ENCODE measurements around the gene LYZL6. TPM values are rescaled to one million over a fixed set of nuclear protein-coding genes. Genes with fewer than 3 reads are reported as not detected.

LYZL6 gene
- total RNA-seq, 1 experiment from 2014 or later = not detected

- DNase-seq (ENCODE audit: extremely low read depth, low read depth) = no peak
These were observed 54.3 kb downstream of the LYZL6 start for GRCh38 chr17:35889241-35889640.

Small RNAs within 50 kb of the gene (small RNA-seq; reads per million reads assigned to genes)
- 355 to 16,558 reads per million in 2 experiments for gene RF00100

Other genes with a start within 250 kb of the LYZL6 start
- 2.3 and 2.5 TPM in 2 replicates for gene RASL10B, start 212.1 kb downstream of the LYZL6 start, total RNA-seq (2014; rRNA removed; shearing (Covaris generic))
- gene GAS2L2, start 190.5 kb downstream of the LYZL6 start, total RNA-seq (2014; rRNA removed; shearing (Covaris generic)) = not detected in 2 replicates
- not detected in 2 replicates for gene C17orf50, start 182.8 kb downstream of the LYZL6 start, total RNA-seq (2014; rRNA removed; shearing (Covaris generic))
- gene MMP28, start 148.1 kb downstream of the LYZL6 start, total RNA-seq (2014; rRNA removed; shearing (Covaris generic)) = 0.12 TPM in 1 of 2 replicates, not detected in the other
- 41.0 and 48.8 TPM in 2 replicates for gene TAF15, start 134.2 kb downstream of the LYZL6 start, total RNA-seq (2014; rRNA removed; shearing (Covaris generic))
- not detected in 2 replicates for gene HEATR9, start 74.8 kb downstream of the LYZL6 start, total RNA-seq (2014; rRNA removed; shearing (Covaris generic))
- gene CCL5, start 63.4 kb downstream of the LYZL6 start, total RNA-seq (2014; rRNA removed; shearing (Covaris generic)) = not detected in 2 replicates
- 3.2 and 5.2 TPM in 2 replicates for gene RDM1, start 12.9 kb downstream of the LYZL6 start, total RNA-seq (2014; rRNA removed; shearing (Covaris generic))
- gene CCL16, start 37.8 kb upstream of the LYZL6 start, total RNA-seq (2014; rRNA removed; shearing (Covaris generic)) = not detected in 2 replicates
- gene CCL14, start 43.0 kb upstream of the LYZL6 start, total RNA-seq (2014; rRNA removed; shearing (Covaris generic)) = not detected in 2 replicates
- not detected in 2 replicates for gene CCL15, start 57.8 kb upstream of the LYZL6 start, total RNA-seq (2014; rRNA removed; shearing (Covaris generic))
- not detected in 2 replicates for gene CCL23, start 74.3 kb upstream of the LYZL6 start, total RNA-seq (2014; rRNA removed; shearing (Covaris generic))
- not detected in 2 replicates for gene CCL18, start 120.6 kb upstream of the LYZL6 start, total RNA-seq (2014; rRNA removed; shearing (Covaris generic))
- not detected in 2 replicates for gene CCL3, start 146.4 kb upstream of the LYZL6 start, total RNA-seq (2014; rRNA removed; shearing (Covaris generic))
- not detected in 2 replicates for gene CCL4, start 160.1 kb upstream of the LYZL6 start, total RNA-seq (2014; rRNA removed; shearing (Covaris generic))
- 0.58 and 0.97 TPM in 2 replicates for gene TBC1D3B, start 232.9 kb upstream of the LYZL6 start, total RNA-seq (2014; rRNA removed; shearing (Covaris generic))